Activated T-cell treated with anti-CD3 and anti-CD28 coated beads, Interleukin-2, amount 50 U/mL, for 72 hours (primary cell): ENCODE data around the gene SF1. TPM values are rescaled to one million over a fixed set of nuclear protein-coding genes. Genes with fewer than 3 reads are reported as not detected.

Experiments
- ATAC-seq, 2 donors: fragments of 150-1000 bp; cut with Tn5 transposase; replicated peaks in 1 of 2; 2 replicates each; pipeline ENCODE4 v1.10.0; 2021; ENCODE audit warnings: moderate library complexity in 2 of 2, mild to moderate bottlenecking in 1 of 2
- DNase-seq, 2 donors: peaks; one replicate each; pipeline ENCODE4 v3.0.0; 2021 to 2022; ENCODE audit warnings: mixed read lengths in 1 of 2
- H3K27ac Mint-ChIP-seq: one replicate; pipeline ENCODE4 v1.8.0; 2022; ENCODE audit warnings: mild to moderate bottlenecking, moderate library complexity, mixed read lengths
- H3K27me3 Mint-ChIP-seq: one replicate; pipeline ENCODE4 v1.8.0; 2022; ENCODE audit warnings: low read depth, mixed read lengths
- H3K36me3 Mint-ChIP-seq, 2 donors: one replicate each; pipeline ENCODE4 v1.8.0; 2022; ENCODE audit warnings: mixed read lengths in 2 of 2, mild to moderate bottlenecking in 1 of 2; ENCODE audit not compliant: insufficient read depth in 2 of 2
- H3K4me1 Mint-ChIP-seq: one replicate; pipeline ENCODE4 v1.8.0; 2022; ENCODE audit warnings: low read depth, mixed read lengths
- H3K4me3 Mint-ChIP-seq, 2 donors: one replicate each; pipeline ENCODE4 v1.8.0; 2022; ENCODE audit warnings: mild to moderate bottlenecking in 2 of 2, mixed read lengths in 2 of 2, moderate library complexity in 2 of 2
- H3K9me3 Mint-ChIP-seq, 2 donors: one replicate each; pipeline ENCODE4 v1.8.0; 2022; ENCODE audit warnings: mixed read lengths in 2 of 2
- total RNA-seq, 2 donors: library from RNA; stranded (reverse); gene quantifications; one replicate each; pipeline ENCODE4 v1.2.3, GENCODE V29; 2022

Gene SF1
- total RNA-seq, 2 donors from 2014 or later, result 332 to 337 TPM

GRCh38 chr11:64723907-64724862 lies 54.2 kb downstream of the SF1 start:
- DNase-seq (no peak), ATAC-seq (no peak)
- Mint-ChIP-seq H3K36me3 (no peaks in the 10 kb centered on the region), H3K27ac (no peak overlapping the region), H3K4me1 (peaks cover 20% of the 10 kb centered on the region), H3K4me3 (peak overlapping the region; percentile 75 to 76), H3K27me3 (peaks cover 31% of the 10 kb centered on the region), H3K9me3 (no peaks in the 10 kb centered on the region)

- Mint-ChIP-seq H3K27ac (peak within 1 kb of the TSS; percentile 44), H3K4me3 (peak within 1 kb of the TSS; percentile 75 to 76), H3K4me1 (peaks cover 20% of the 10 kb centered on the region), H3K36me3 (no peaks in the 10 kb centered on the region), H3K9me3 (no peaks in the 10 kb centered on the region), H3K27me3 (peaks cover 31% of the 10 kb centered on the region)
- DNase-seq, result peak; percentile 92
- ATAC-seq, result peak; percentile 99
Observed at GRCh38 chr11:64723117-64723906, 55.0 kb downstream of the SF1 start, which contains the start of gene NRXN2. NRXN2 (minus strand) TSS chr11:64723197; CDS start chr11:64713699, 9,498 bp downstream.

- peak overlapping the region; percentile 44 for H3K27ac Mint-ChIP-seq
- H3K27me3 Mint-ChIP-seq, result peaks cover 34% of the 10 kb centered on the region
- peak overlapping the region; percentile 61 to 75 for H3K4me3 Mint-ChIP-seq
- H3K9me3 Mint-ChIP-seq, result no peaks in the 10 kb centered on the region
- no peak for ATAC-seq
- DNase-seq, result no peak
- H3K4me1 Mint-ChIP-seq, result peaks cover 20% of the 10 kb centered on the region
- H3K36me3 Mint-ChIP-seq, result no peaks in the 10 kb centered on the region
Observed at GRCh38 chr11:64722141-64723065, 55.9 kb downstream of the SF1 start.

DNA sequence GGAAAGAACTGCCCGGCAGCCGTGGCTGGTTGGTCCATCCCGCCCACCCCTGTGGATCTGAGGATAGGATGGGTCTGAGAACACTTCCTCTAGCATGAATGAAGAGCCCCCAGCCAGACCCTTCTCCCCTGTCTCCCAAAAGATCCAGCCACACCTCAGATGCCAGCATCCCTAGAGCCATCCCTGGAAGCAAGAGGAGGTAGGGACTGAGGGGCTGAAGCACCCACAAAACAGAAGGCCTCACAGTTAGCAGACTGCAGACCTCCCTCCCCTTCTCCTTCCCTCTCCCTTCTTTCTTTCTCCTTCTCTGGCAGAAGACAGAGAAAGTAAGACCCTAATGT lies 57.0 kb downstream of the SF1 start:
- Mint-ChIP-seq H3K27ac (no peak overlapping the region), H3K27me3 (peaks cover 45% of the 10 kb centered on the region)

DNA sequence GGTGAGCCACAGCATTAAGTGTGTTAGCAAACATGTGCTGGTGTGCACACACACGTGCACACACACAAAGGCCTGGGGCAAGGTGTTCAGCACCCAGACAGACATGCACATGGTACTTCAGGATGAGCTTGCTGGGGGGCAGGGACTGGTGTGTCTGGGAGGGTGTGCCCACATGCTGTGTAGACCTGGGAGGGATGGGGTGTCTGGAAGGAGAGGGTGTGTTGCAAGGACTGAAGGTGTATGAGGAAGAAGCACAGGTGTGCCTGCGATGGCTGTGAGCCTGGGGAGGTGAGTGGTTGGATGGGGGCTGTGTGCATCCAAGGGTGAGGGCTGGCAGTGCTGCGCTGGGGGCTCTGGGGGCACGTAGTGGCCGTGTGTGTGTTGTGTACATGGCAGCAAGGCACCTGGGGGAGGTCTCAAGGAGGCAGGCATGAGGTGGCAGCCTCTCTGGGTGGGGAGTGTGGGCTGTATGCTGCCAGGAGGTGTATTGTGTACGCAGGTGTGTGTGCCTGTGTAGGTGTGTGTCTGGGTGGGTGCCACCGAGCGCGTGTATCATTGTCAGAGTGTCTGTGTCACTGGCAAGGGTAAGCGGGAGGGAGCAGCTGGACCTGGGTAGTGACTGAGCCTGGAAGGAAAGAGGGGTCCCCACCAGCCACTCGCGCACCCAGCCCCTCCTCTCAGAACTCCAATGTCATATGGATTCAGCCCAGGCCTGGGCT lies 57.5 kb downstream of the SF1 start:
- H3K27ac Mint-ChIP-seq, result no peak overlapping the region
- H3K9me3 Mint-ChIP-seq, result no peaks in the 10 kb centered on the region
- no peaks in the 10 kb centered on the region for H3K36me3 Mint-ChIP-seq
- peaks cover 20% of the 10 kb centered on the region for H3K4me1 Mint-ChIP-seq
- H3K27me3 Mint-ChIP-seq, result peaks cover 50% of the 10 kb centered on the region
- DNase-seq (no peak), ATAC-seq (no peak)
- H3K4me3 Mint-ChIP-seq, result no peak overlapping the region

More for the DNA sequence above, 57.0 kb downstream of the SF1 start:
- Mint-ChIP-seq H3K4me1 (peaks cover 20% of the 10 kb centered on the region), H3K9me3 (no peaks in the 10 kb centered on the region), H3K4me3 (no peak overlapping the region), H3K36me3 (no peaks in the 10 kb centered on the region)
- DNase-seq (no peak), ATAC-seq (no peak)

DNA sequence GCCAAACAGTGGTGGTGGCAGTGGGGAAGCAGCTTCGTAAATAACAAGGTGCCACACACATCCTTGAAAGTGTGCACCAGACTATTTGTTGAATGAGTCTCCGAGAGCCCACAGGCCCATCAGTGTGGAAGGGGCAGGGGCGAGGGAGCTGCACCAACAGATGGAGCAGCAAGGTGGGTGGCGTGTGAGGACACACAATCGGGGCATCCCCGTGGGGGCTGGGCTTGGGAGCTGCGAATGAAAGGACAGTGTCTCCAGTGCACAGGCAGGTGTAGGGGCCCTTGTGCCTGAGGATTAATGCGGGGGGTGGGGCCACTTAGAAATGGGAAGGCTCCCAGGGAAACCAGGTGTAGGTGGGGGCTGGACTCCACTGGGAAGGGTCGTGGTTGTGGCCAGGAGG lies 58.2 kb downstream of the SF1 start:
- Mint-ChIP-seq H3K36me3 (no peaks in the 10 kb centered on the region), H3K4me3 (no peak overlapping the region), H3K27ac (no peak overlapping the region), H3K9me3 (no peaks in the 10 kb centered on the region), H3K4me1 (peaks cover 18% of the 10 kb centered on the region), H3K27me3 (peaks cover 56% of the 10 kb centered on the region)
- ATAC-seq (no peak), DNase-seq (no peak)

DNA sequence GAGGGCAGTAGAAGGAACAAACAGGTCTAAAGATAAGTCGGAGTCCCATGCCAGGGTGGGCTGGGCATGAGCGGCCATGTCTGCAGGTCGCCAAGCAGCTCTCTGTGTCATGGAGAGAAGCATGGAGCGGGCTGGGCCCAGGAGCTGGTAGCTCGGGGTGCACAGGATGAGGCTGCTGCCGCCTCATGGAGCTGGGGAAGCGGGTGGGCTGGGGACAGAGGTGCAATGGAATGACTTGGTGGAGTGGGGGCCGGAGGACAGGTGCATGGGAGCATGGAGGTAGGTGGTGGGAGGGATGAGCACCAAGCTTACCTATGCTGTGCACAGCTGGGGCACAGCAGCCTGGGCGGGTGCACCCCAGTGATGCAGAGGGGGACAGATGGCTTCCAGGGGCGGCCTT lies 58.9 kb downstream of the SF1 start:
- H3K4me1 Mint-ChIP-seq, result peaks cover 14% of the 10 kb centered on the region
- peaks cover 64% of the 10 kb centered on the region for H3K27me3 Mint-ChIP-seq
- no peak overlapping the region for H3K27ac Mint-ChIP-seq
- H3K9me3 Mint-ChIP-seq, result no peaks in the 10 kb centered on the region
- DNase-seq (no peak), ATAC-seq (no peak)
- no peak overlapping the region for H3K4me3 Mint-ChIP-seq
- H3K36me3 Mint-ChIP-seq, result no peaks in the 10 kb centered on the region

- H3K9me3 Mint-ChIP-seq, result no peaks in the 10 kb centered on the region
- H3K4me3 Mint-ChIP-seq, result no peak overlapping the region
- no peaks in the 10 kb centered on the region for H3K36me3 Mint-ChIP-seq
- peaks cover 70% of the 10 kb centered on the region for H3K27me3 Mint-ChIP-seq
- no peak overlapping the region for H3K27ac Mint-ChIP-seq
- H3K4me1 Mint-ChIP-seq, result peaks cover 9% of the 10 kb centered on the region
- ATAC-seq, result no peak
- DNase-seq, result no peak
Observed at GRCh38 chr11:64718780-64719124, 59.6 kb downstream of the SF1 start.

- H3K27me3 Mint-ChIP-seq, result peaks cover 70% of the 10 kb centered on the region
- ATAC-seq (no peak), DNase-seq (no peak)
- H3K27ac Mint-ChIP-seq, result no peak overlapping the region
- no peaks in the 10 kb centered on the region for H3K9me3 Mint-ChIP-seq
- no peaks in the 10 kb centered on the region for H3K36me3 Mint-ChIP-seq
- peaks cover 4% of the 10 kb centered on the region for H3K4me1 Mint-ChIP-seq
- H3K4me3 Mint-ChIP-seq, result no peak overlapping the region
Observed at GRCh38 chr11:64718084-64718779, 60.1 kb downstream of the SF1 start.

GRCh38 chr11:64717268-64717578 lies 61.1 kb downstream of the SF1 start:
- Mint-ChIP-seq H3K4me1 (peaks cover 2% of the 10 kb centered on the region), H3K36me3 (no peaks in the 10 kb centered on the region), H3K27ac (no peak overlapping the region), H3K9me3 (no peaks in the 10 kb centered on the region), H3K4me3 (no peak overlapping the region), H3K27me3 (peaks cover 68% of the 10 kb centered on the region)
- DNase-seq, result no peak
- ATAC-seq, result no peak

- H3K36me3 Mint-ChIP-seq, result no peaks in the 10 kb centered on the region
- H3K4me3 Mint-ChIP-seq, result no peak overlapping the region
- DNase-seq, result no peak
- no peaks in the 10 kb centered on the region for H3K9me3 Mint-ChIP-seq
- no peak overlapping the region for H3K27ac Mint-ChIP-seq
- H3K27me3 Mint-ChIP-seq, result peaks cover 68% of the 10 kb centered on the region
- peaks cover 7% of the 10 kb centered on the region for H3K4me1 Mint-ChIP-seq
- no peak for ATAC-seq
Observed at GRCh38 chr11:64716473-64717267, 61.7 kb downstream of the SF1 start.
